Activated CD8-positive, alpha-beta memory T cell treated with anti-CD3 and anti-CD28 coated beads for 24 hours (primary cell): Measurements from ENCODE around the gene ABCB4.

Experiments used
- DNase-seq: peaks from one replicate; pipeline ENCODE4 v3.0.0-alpha.2; 2020

The ABCB4 gene

GRCh38 chr7:87475359-87476178 is at the start of gene ABCB4:
TSS of gene ABCB4 (minus strand) at chr7:87475680. CDS start at chr7:87475465, 215 bp downstream.
- DNase-seq, result no peak

GRCh38 chr7:87518735-87519134 is 43.3 kb upstream of the ABCB4 start:
- DNase-seq, result no peak

GRCh38 chr7:87517891-87518290 is 42.4 kb upstream of the ABCB4 start:
- DNase-seq, result no peak

GRCh38 chr7:87517136-87517815 is 41.8 kb upstream of the ABCB4 start:
- no peak for DNase-seq

- no peak for DNase-seq
Observed at GRCh38 chr7:87513735-87514335, 38.4 kb upstream of the ABCB4 start.

- DNase-seq, result no peak
Observed at GRCh38 chr7:87512906-87513305, 37.4 kb upstream of the ABCB4 start.

GRCh38 chr7:87511510-87511909 is 36.0 kb upstream of the ABCB4 start:
- no peak for DNase-seq

GRCh38 chr7:87510411-87510875 is 35.0 kb upstream of the ABCB4 start:
- no peak for DNase-seq

GRCh38 chr7:87507446-87507845 is 32.0 kb upstream of the ABCB4 start:
- DNase-seq, result no peak

- no peak for DNase-seq
Observed at GRCh38 chr7:87506246-87507180, 31.0 kb upstream of the ABCB4 start.

GRCh38 chr7:87505557-87506245 is 30.2 kb upstream of the ABCB4 start:
- DNase-seq, result no peak

- DNase-seq, result no peak
Observed at GRCh38 chr7:87505122-87505521, 29.6 kb upstream of the ABCB4 start.

GRCh38 chr7:87499494-87499893 is 24.0 kb upstream of the ABCB4 start:
- DNase-seq, result no peak

GRCh38 chr7:87498893-87499292 is 23.4 kb upstream of the ABCB4 start:
- DNase-seq, result no peak

GRCh38 chr7:87497482-87497881 is 22.0 kb upstream of the ABCB4 start:
- DNase-seq, result no peak

- no peak for DNase-seq
Observed at GRCh38 chr7:87495366-87495765, 19.9 kb upstream of the ABCB4 start.

- no peak for DNase-seq
Observed at GRCh38 chr7:87494454-87494853, 19.0 kb upstream of the ABCB4 start.

- DNase-seq, result no peak
Observed at GRCh38 chr7:87483131-87483530, 7.7 kb upstream of the ABCB4 start.

GRCh38 chr7:87482115-87482514 is 6.6 kb upstream of the ABCB4 start:
- no peak for DNase-seq

- DNase-seq, result no peak
Observed at GRCh38 chr7:87480386-87480785, 4.9 kb upstream of the ABCB4 start.

GRCh38 chr7:87479951-87480350 is 4.5 kb upstream of the ABCB4 start:
- no peak for DNase-seq

- DNase-seq, result no peak
Observed at GRCh38 chr7:87476179-87476557, 688 bp upstream of the ABCB4 start.
